OCI-LY3 (cell line): ENCODE measurements around the gene MSN.

Experiments used
- CTCF ChIP-seq: fragments of 200-600, 300-600 bp; sonication (generic); IDR thresholded peaks from 2 replicates; pipeline ENCODE4 v1.5.1; 2014; ENCODE audit warnings: antibody characterized with exemption, low read length, low read depth
- EZH2phosphoT487 ChIP-seq: fragments of 200-600 bp; shearing (Covaris generic); IDR thresholded peaks from 2 replicates; pipeline ENCODE4 v1.6.1; 2018; ENCODE audit warnings: antibody characterized with exemption, mixed run types, low read depth

GRCh38 chrX:65741823-65742222 lies 74.4 kb downstream of the MSN start:
- TF ChIP-seq CTCF: no peak
- no peak for TF ChIP-seq EZH2phosphoT487
